ENCODE measurements around the gene KISS1.

Gene KISS1

GRCh38 chr1:204224655-204225054, 28.4 kb upstream of the KISS1 start:
- TF ChIP-seq CTCF (IDR thresholded peaks at IDR 0.05; ENCODE audit: control insufficient read depth, extremely low read depth, insufficient read depth), result no peak
- no peak overlapping the region for H3K4me3 ChIP-seq (ENCODE audit: low read depth, low read length)
- DNase-seq (ENCODE audit: low read depth), result no peak

GRCh38 chr1:204223129-204223860, 27.0 kb upstream of the KISS1 start:
- no peak for TF ChIP-seq CTCF (IDR thresholded peaks at IDR 0.05; ENCODE audit: control insufficient read depth, extremely low read depth, insufficient read depth)
- DNase-seq (ENCODE audit: low read depth), result no peak
- no peak overlapping the region for H3K4me3 ChIP-seq (ENCODE audit: low read depth, low read length)

GRCh38 chr1:204222764-204223055, 26.4 kb upstream of the KISS1 start:
- TF ChIP-seq CTCF (IDR thresholded peaks at IDR 0.05; ENCODE audit: control insufficient read depth, extremely low read depth, insufficient read depth), result no peak
- no peak overlapping the region for H3K4me3 ChIP-seq (ENCODE audit: low read depth, low read length)
- DNase-seq (ENCODE audit: low read depth), result no peak

GRCh38 chr1:204222006-204222763, 25.9 kb upstream of the KISS1 start:
- no peak for DNase-seq (ENCODE audit: low read depth)
- TF ChIP-seq CTCF (IDR thresholded peaks at IDR 0.05; ENCODE audit: control insufficient read depth, extremely low read depth, insufficient read depth), result no peak
- H3K4me3 ChIP-seq (ENCODE audit: low read depth, low read length), result no peak overlapping the region

GRCh38 chr1:204221271-204221670, 25.0 kb upstream of the KISS1 start:
- DNase-seq (ENCODE audit: low read depth), result no peak
- TF ChIP-seq CTCF (IDR thresholded peaks at IDR 0.05; ENCODE audit: control insufficient read depth, extremely low read depth, insufficient read depth), result no peak
- H3K4me3 ChIP-seq (ENCODE audit: low read depth, low read length), result no peak overlapping the region

GRCh38 chr1:204219971-204220616, 23.8 kb upstream of the KISS1 start:
- no peak for DNase-seq (ENCODE audit: low read depth)
- TF ChIP-seq CTCF (IDR thresholded peaks at IDR 0.05; ENCODE audit: control insufficient read depth, extremely low read depth, insufficient read depth), result no peak
- no peak overlapping the region for H3K4me3 ChIP-seq (ENCODE audit: low read depth, low read length)
